MCF 10A (cell line): Measurements from ENCODE around the gene LRFN2. TPM values are rescaled to one million over a fixed set of nuclear protein-coding genes. Genes with fewer than 3 reads are reported as not detected.
A peak's percentile ranks its signal among the peaks of the same experiment; 100 is the strongest.

Experiments used
- BruUV-seq: library from RNA; stranded (reverse); fragments of 400-500 nt; replicated peaks from 2 replicates; lab custom pipeline; 2021; lab: Mats Ljungman, UMichigan
- CTCF ChIA-PET: fragments of 300-600 bp; sonication (Branson Sonifier 250); formaldehyde crosslinking; extraction: SDS; loops from one replicate; lab custom pipeline; 2021; ENCODE audit warnings: antibody characterized with exemption, inconsistent platforms; lab: Yijun Ruan, JAX
- POLR2A ChIA-PET: fragments of 300-600, 350-650 bp; sonication (Branson Sonifier 250); formaldehyde crosslinking; extraction: SDS; loops from one replicate; lab custom pipeline; 2020; ENCODE audit warnings: antibody characterized with exemption, inconsistent platforms; lab: Yijun Ruan, JAX
- DNase-seq: peaks from one replicate; pipeline ENCODE4 v3.0.0-alpha.2; 2018; ENCODE audit not compliant: unreplicated experiment
- H3K27ac Mint-ChIP-seq: one replicate; pipeline ENCODE4 v1.8.0; 2022; ENCODE audit warnings: mild to moderate bottlenecking, low read depth, mixed read lengths; ENCODE audit not compliant: unreplicated experiment
- H3K27me3 Mint-ChIP-seq: one replicate; pipeline ENCODE4 v1.8.0; 2022; ENCODE audit warnings: mixed read lengths; ENCODE audit not compliant: insufficient read depth, unreplicated experiment
- H3K36me3 Mint-ChIP-seq: one replicate; pipeline ENCODE4 v1.8.0; 2022; ENCODE audit warnings: mild to moderate bottlenecking, moderate library complexity, mixed read lengths; ENCODE audit not compliant: insufficient read depth, unreplicated experiment
- H3K4me1 Mint-ChIP-seq: one replicate; pipeline ENCODE4 v1.8.0; 2022; ENCODE audit warnings: mixed read lengths; ENCODE audit not compliant: insufficient read depth, unreplicated experiment
- H3K4me3 Mint-ChIP-seq: one replicate; pipeline ENCODE4 v1.8.0; 2022; ENCODE audit warnings: mild to moderate bottlenecking, moderate library complexity, mixed read lengths; ENCODE audit not compliant: unreplicated experiment
- H3K9me3 Mint-ChIP-seq: one replicate; pipeline ENCODE4 v1.8.0; 2022; ENCODE audit warnings: mixed read lengths; ENCODE audit not compliant: unreplicated experiment
- intact Hi-C: fragments of 100-400 bp; cut with micrococcal nuclease; formaldehyde crosslinking; loops from 2 replicates; pipeline ENCODE4 v1.14.1; 2022
- total RNA-seq: library from RNA; stranded (reverse); gene quantifications from 2 replicates; pipeline ENCODE4 v1.2.3, GENCODE V29; 2022
- TF ChIP-seq, protein P1 (sequence below): fragments of 200-600 bp; IDR thresholded peaks from one replicate; pipeline ENCODE4 v1.8.0; 2022; ENCODE audit warnings: antibody characterized with exemption, mild to moderate bottlenecking; ENCODE audit not compliant: unreplicated experiment

The LRFN2 gene
- total RNA-seq, 1 experiment from 2014 or later: not detected

DNA sequence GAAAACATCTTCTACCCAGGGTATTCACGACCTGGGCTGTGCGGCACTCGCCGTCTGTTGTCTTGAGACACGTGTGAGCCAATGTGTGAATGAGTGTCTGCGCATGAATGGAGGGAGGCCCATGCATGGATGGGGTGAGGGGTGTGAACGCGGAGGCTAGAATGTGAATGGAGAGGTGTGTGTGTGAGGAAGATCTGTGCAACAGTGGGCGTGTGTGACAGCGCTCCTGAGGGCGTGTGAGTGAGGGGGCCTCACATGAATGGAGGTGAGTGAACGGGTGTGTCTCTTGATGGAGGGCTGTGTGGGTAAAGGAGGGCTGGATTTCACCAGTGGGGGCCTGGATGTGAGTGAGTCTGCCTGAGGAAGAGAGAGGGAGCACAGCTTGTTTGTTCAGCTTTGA, 146.0 kb downstream of the LRFN2 start:
- Mint-ChIP-seq H3K36me3 (no peaks in the 10 kb centered on the region), H3K4me3 (no peak overlapping the region), H3K4me1 (no peaks in the 10 kb centered on the region), H3K27me3 (no peaks in the 10 kb centered on the region), H3K9me3 (peaks cover 54% of the 10 kb centered on the region), H3K27ac (no peak overlapping the region)
- no TSS peak for BruUV-seq
- intact Hi-C loops: no loop called here
- no peak for DNase-seq
- POLR2A ChIA-PET: no interaction called here
- TF ChIP-seq, protein P1, sequence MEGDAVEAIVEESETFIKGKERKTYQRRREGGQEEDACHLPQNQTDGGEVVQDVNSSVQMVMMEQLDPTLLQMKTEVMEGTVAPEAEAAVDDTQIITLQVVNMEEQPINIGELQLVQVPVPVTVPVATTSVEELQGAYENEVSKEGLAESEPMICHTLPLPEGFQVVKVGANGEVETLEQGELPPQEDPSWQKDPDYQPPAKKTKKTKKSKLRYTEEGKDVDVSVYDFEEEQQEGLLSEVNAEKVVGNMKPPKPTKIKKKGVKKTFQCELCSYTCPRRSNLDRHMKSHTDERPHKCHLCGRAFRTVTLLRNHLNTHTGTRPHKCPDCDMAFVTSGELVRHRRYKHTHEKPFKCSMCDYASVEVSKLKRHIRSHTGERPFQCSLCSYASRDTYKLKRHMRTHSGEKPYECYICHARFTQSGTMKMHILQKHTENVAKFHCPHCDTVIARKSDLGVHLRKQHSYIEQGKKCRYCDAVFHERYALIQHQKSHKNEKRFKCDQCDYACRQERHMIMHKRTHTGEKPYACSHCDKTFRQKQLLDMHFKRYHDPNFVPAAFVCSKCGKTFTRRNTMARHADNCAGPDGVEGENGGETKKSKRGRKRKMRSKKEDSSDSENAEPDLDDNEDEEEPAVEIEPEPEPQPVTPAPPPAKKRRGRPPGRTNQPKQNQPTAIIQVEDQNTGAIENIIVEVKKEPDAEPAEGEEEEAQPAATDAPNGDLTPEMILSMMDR: no peak
- CTCF ChIA-PET: interaction anchor here (0.8 kb wide), 1 partner anchor 453 kb away, joined by 5 read pairs; no protein-coding TSS in a partner anchor

DNA sequence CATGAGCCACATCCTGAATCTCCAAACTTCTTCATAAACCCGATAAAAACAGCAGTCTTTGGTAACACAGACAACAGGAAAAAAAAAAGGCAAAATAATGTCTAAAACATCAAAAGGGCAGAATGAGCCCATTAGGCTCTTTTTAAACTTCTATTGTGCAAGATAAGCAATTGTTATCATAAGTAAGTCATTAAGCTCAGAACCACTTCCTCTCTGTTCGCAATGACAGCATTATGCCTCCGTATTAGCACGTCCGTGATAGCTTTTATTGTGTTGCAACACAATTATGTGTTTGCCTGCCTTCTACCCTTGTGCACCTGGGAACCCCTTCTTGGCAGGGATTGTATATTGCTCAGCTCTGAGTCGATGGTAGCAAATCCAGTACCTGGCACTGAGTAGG, 147.1 kb downstream of the LRFN2 start:
- Mint-ChIP-seq H3K4me3 (no peak overlapping the region), H3K4me1 (no peaks in the 10 kb centered on the region), H3K36me3 (no peaks in the 10 kb centered on the region), H3K27me3 (no peaks in the 10 kb centered on the region), H3K27ac (no peak overlapping the region), H3K9me3 (peaks cover 52% of the 10 kb centered on the region)
- BruUV-seq: no TSS peak
- ChIA-PET POLR2A (no interaction called here), CTCF (no interaction called here)
- peak; percentile 67 for DNase-seq
- intact Hi-C loops: no loop called here
- TF ChIP-seq, protein P1: no peak

DNA sequence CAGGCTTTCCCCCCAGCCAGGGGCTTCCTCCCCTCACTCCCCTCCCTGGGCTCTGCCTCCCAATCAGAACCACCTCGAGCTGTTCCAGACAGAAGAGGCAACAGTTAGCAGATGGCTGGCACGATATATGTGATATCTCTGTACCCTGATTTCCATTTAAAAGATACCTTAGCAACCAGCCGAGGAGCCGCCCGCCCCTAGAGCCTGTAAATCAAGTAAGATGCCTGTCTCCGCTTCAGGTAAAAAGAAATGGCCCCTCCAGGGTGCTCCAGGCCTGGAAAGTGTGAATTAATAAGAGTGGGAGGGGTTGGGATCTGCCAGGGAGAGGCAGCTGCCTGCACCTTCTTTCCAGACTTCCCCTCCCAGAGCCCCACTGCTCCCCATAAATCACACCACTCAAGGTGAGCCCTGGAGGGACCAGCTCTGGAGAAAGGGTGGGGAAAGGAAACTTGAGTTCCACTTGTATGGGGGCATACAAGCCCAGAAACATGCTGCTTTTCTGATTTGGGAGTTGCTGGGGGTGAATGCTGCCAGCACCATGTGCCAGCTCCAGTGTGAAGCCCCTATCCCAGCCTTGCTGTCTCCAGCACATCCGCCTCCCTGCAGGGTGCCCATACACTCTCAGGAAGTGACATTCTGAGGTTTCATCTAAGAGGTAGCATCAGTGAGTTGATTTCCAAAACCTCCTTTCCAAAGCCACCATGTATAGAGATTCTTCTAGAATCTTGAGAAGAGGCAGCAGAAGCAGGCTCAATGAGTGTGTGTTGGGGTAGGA, 148.0 kb downstream of the LRFN2 start:
- ChIA-PET CTCF (no interaction called here), POLR2A (no interaction called here)
- Mint-ChIP-seq H3K27me3 (no peaks in the 10 kb centered on the region), H3K36me3 (no peaks in the 10 kb centered on the region), H3K9me3 (peaks cover 44% of the 10 kb centered on the region), H3K27ac (no peak overlapping the region), H3K4me1 (no peaks in the 10 kb centered on the region), H3K4me3 (no peak overlapping the region)
- BruUV-seq: no TSS peak
- intact Hi-C loops: no loop called here
- DNase-seq: no peak
- TF ChIP-seq, protein P1: no peak

DNA sequence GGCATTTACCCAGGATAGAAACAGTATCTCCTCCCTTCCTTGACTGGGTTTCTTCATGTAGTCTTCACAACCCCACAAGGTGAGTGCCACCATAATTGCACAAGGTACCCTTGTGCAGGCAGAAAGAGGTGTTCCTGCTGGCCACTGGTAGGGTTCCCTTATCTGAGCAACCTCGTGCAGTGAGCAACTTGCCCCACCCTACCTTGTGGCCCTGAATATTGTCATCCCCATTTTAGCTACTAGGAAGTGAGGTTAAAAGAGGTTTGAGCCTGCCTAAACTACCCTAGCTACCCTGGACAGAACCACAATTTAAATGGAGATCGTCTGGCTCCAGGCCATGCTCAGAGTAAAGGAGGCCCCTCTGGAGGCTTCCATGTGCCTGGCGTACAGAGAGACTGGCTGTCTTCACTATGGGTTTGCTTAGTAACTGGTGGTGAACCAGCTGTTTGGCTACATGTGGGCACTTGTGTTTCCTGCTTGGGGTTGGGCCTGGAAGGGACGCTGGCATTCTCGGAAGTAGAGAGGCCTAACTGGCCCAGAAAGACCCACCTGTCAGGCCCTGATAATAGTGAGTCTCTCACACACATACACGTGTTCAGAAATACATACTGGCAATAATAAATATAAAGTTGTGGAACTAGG, 148.8 kb downstream of the LRFN2 start:
- Mint-ChIP-seq H3K9me3 (peaks cover 44% of the 10 kb centered on the region), H3K4me1 (no peaks in the 10 kb centered on the region), H3K36me3 (no peaks in the 10 kb centered on the region), H3K27me3 (no peaks in the 10 kb centered on the region), H3K27ac (no peak overlapping the region), H3K4me3 (no peak overlapping the region)
- BruUV-seq: no TSS peak
- ChIA-PET CTCF (no interaction called here), POLR2A (no interaction called here)
- intact Hi-C loops: no loop called here
- DNase-seq: no peak
- TF ChIP-seq, protein P1: no peak
